Stimulated activated CD8-positive, alpha-beta memory T cell treated with anti-CD3 and anti-CD28 coated beads, Interleukin-7, amount 100 ng/mL, for 4 hours (primary cell): ENCODE measurements around the gene MPZL2.
"Not testable (repeated sequence)": the region's sequence is repeated elsewhere in the genome, so short reads cannot be mapped to it uniquely, and the experiment has no call there.

Source experiments
- DNase-seq, 2 donors: peaks; one replicate each; pipeline ENCODE4 v3.0.0-alpha.2; 2020; ENCODE audit warnings: low read depth in 2 of 2

The MPZL2 gene

GRCh38 chr11:118263695-118264568 lies at the start of gene MPZL2:
Gene MPZL2, minus strand, starts transcription at chr11:118264297. Its CDS starts 144 bp downstream, at chr11:118264153.
- no peak for DNase-seq

GRCh38 chr11:118313242-118313641 lies 49.1 kb upstream of the MPZL2 start:
- DNase-seq: no peak

DNA sequence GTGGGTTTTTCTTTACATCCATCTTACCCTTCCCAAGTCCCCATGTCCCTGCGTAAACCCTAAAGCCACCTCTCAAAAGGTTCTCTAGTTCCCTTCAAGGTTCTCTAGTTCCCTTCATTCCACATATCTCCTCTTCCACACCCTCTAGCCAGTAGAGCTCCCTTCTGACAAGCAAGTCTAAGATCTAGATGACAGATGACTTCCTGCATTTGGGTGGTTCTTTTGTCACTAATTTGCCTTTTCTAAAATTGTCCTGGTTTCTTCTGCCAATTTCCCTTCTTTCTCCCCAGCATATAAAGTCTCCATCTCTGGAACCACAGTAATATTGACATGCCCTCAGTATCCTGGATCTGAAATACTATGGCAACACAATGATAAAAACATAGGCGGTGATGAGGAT lies 48.2 kb upstream of the MPZL2 start:
- DNase-seq: no peak

- no peak for DNase-seq
These were observed 47.4 kb upstream of the MPZL2 start for GRCh38 chr11:118311518-118311917.

- no peak for DNase-seq
These were observed 46.8 kb upstream of the MPZL2 start for GRCh38 chr11:118310781-118311485.

DNA sequence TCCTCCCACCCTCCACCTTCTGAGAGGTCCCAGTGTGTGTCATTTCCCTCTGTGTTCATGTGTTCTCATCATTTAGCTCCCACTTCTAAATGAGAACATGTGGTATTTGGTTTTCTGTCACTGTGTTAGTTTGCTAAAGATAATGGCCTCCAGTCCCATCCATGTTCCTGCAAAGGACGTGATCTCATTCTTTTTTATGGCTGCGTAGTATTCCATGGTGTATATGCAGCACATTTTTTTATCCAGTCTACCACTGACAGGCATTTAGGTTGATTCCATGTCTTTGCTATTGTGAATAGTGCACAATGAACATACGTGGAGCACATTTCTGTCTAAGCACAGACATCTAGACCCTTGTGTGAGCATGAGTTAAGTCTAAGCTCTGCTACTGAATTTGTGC lies 46.2 kb upstream of the MPZL2 start:
- DNase-seq: no peak

DNA sequence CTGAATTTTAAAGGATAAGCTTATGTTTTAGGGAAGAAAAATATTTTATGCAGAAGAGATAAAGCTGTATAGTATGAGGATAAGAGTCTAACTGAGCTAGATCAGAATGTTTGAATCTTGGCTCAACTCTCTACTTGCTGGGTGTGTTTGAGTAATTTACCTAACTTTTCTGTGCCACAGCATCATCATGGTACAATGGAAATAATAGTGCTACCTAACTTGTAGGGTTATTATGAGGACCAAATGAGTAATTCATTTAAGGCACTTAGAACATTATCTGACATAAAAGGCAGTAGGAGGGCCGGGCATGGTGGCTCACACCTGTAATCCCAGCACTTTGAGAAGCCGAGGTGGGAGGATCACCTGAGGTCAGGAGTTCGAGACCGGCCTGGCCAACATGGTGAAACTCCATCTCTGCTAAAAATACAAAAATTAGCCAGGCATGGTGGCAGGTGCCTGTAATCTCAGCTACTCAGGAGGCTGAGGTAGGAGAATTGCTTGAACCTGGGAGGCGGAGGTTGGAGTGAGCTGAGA lies 45.0 kb upstream of the MPZL2 start:
- DNase-seq: not testable (repeated sequence)

GRCh38 chr11:118306556-118306955 lies 42.5 kb upstream of the MPZL2 start:
- DNase-seq: peak; percentile 38 to 45

- DNase-seq: no peak
These were observed 41.6 kb upstream of the MPZL2 start for GRCh38 chr11:118305726-118306125.

GRCh38 chr11:118304568-118305248 lies 40.6 kb upstream of the MPZL2 start, which contains the start of gene CD3E:
Gene CD3E, plus strand, starts transcription at chr11:118304730. Its CDS starts 223 bp downstream, at chr11:118304953.
- DNase-seq: peak; percentile 33 to 54

- no peak for DNase-seq
These were observed 40.1 kb upstream of the MPZL2 start for GRCh38 chr11:118304227-118304567.

DNA sequence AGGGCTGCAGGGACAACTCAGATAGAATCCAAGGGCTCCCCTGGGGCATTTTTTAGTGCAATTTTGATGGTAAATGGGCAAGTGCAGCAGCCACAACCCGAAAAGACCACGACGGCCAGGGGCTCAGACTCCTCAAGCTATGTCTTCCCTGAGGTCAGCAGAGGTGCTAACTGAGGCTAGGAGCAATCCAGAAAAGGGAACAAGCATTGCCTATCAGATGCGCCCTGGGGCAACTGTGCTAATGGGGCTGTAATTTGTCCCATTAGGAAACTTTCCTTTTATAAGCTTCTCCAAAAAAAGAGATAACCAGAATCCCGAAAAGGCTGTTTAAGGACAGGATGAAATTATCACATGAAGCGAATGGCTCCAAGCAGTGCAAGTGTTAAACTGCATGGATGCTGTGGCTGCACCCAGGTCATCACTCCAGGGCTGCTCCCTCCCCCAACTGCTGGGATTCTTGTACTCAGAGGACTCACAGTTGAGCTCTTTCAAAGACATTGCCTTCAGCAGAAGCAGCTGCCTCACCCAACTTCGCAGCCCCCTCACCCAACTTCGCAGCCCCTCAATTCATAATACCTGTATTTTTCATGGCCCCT lies 37.6 kb upstream of the MPZL2 start:
- DNase-seq: no peak

DNA sequence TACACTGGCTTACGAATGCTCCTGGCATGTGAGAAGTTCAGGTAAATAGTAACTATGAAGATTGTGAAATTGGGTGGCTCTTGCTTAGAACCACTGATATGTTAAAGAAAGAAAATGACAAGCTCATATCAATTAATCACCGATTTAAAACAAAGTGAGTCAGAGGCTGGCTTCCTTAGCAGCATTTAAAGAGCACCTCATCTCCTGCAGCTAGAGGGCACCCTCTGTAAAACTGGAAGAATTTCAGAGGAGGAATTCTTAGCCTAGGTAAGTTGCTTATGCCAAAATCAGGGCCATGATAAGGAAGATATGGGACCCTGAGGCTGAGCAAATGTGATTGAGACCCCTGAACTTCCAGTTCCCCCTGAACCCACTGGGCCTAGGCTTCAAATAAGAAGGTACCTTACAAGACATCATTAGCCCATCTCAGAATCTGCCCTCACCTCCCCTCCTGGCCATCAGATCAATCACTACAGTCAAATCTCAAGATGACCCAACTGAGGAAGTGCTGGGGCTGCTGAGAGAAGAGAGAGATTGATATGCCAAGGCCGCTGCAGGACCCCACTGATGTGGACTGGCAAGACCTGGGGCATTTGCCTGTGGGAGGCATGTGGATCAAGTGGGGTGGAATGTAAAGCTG lies 31.8 kb upstream of the MPZL2 start:
- DNase-seq: peak; percentile 31 to 43

DNA sequence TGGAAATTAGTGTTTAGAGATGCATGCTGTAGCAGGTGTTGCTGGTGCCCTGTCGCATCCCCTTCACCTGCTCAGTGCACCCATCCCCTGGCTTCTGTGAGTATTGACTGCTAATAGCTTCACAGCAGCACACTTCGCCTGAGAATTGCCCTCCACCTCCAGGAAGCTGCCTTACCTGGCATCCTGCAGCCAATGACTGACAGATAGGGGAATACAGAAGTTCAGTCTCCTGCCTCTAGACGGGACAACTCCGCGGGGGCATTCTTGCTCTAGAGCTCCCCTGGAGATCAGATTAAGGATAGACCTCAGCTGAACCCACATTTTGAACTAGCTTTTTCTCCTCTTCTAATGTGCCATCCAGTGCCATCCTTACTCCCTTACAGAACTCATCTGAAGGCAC lies 31.1 kb upstream of the MPZL2 start:
- no peak for DNase-seq

- DNase-seq: no peak
These were observed 30.0 kb upstream of the MPZL2 start for GRCh38 chr11:118294053-118294452.

DNA sequence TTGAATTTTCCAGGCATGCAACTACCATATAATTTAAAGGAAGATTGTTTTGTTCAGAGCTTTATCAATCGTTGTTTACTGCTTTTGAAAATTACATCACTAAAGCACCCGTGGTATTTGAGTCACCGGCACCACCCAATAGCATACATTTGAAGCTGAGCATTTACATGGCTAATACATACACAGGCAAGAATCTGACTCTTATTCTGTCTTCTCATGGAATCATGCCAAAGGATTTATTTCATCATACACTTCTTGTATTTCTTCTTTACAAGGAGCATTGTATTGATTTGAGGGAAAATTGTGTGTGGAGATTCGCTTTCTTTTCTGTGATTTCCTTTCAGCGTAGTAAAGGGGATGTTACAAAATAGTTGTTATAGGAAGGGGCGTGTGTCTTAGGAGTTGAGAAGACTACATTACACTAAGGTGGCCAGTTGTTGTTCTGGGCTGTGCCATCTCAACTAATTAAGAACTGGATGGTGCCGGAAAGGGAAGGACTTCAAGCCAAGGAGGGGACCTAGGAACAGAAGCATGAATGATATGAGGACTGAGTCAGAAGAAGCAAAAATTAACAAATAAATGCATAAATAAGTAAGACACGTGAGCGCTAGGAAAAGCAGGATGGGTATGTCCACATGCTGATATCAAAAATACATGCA lies 27.5 kb upstream of the MPZL2 start:
- no peak for DNase-seq

- peak in 1 of 2 donors; percentile 31 for DNase-seq
These were observed 26.8 kb upstream of the MPZL2 start for GRCh38 chr11:118290923-118291322.

DNA sequence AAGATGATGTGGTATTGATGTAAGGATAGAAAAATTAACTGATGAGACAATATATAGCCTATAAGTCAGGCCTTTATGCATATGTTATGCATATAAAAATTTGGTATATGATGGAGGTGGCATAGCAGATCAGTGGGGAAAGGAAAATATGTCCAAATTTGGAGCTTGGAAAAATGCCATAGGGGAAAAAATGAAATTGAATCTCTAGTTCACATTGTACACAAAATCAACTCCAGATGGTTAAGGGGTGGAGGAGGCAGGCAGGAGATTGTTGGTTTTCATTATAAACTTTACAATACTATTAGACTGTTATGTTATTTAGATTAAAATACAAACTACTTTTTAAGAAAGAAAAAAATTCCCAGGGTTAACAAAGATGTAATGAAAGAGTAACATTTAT lies 25.3 kb upstream of the MPZL2 start:
- DNase-seq: no peak

GRCh38 chr11:118287006-118287405 lies 22.9 kb upstream of the MPZL2 start:
- DNase-seq: no peak

DNA sequence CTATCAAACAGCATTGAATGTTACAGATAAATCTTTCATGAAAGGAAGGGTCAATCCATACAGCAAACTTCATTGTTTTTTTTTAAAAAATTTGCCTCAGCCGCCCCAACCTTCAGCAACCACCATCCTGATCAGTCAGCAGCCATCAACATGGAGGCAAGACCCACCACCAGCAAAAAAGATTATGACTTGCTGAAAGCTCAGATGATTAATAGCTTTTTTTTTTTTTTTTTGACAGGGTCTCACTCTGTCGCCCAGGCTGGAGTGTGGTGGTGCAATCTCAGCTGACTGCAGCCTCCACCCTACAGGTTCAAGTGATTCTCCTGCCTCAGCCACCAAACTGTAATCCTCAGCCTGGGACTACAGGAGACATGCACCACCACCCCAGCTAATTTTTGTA lies 22.4 kb upstream of the MPZL2 start:
- no peak for DNase-seq
